Keratinocyte (primary cell): ENCODE results near the gene SULT2B1.

Experiments used
- CTCF ChIP-seq, 3 experiments: IDR thresholded peaks in 1 of 3; conservative IDR thresholded peaks in 1 of 3; optimal IDR thresholded peaks in 1 of 3; 2 replicates in 2 of 3; 3 replicates in 1 of 3; pipeline versions ENCODE3 to v1.5.1; 2011; ENCODE audit warnings: low read length in 3 of 3, mild to moderate bottlenecking in 3 of 3, moderate library complexity in 2 of 3, control low read depth in 1 of 3, inconsistent platforms in 1 of 3; ENCODE audit not compliant: insufficient read depth in 2 of 3; ENCODE audit errors: extremely low read depth in 1 of 3
- EZH2 ChIP-seq: IDR thresholded peaks from one replicate; pipeline ENCODE4 v1.6.1; 2012; ENCODE audit warnings: inconsistent platforms, mild to moderate bottlenecking, low read length, moderate library complexity

GRCh38 chr19:48508729-48509411, 43.1 kb upstream of the SULT2B1 start:
- TF ChIP-seq CTCF (optimal IDR thresholded peaks at IDR 0.05 in 1 of 3, IDR thresholded peaks at IDR 0.05 in 1 of 3, conservative IDR thresholded peaks at IDR 0.05 in 1 of 3; ENCODE audit: extremely low read depth in 1 of 3, insufficient read depth in 2 of 3, low read length in 3 of 3) (no peak), EZH2 (no peak)
